OCI-LY7 (cell line): Measurements from ENCODE around the gene TLR6.

ENCODE experiments used
- CTCF ChIP-seq: fragments of 200-600 bp; sonication (generic); conservative IDR thresholded peaks from 2 replicates; pipeline ENCODE4 v1.5.1; 2014; ENCODE audit warnings: mild to moderate bottlenecking, antibody characterized with exemption, low read length, moderate library complexity, mixed read lengths
- EZH2phosphoT487 ChIP-seq: fragments of 200-600 bp; sonication (generic); IDR thresholded peaks from 2 replicates; pipeline ENCODE4 v1.6.1; 2018; ENCODE audit warnings: low read depth, borderline replicate concordance, mild to moderate bottlenecking, mixed run types, antibody characterized with exemption, low read length, moderate library complexity, mixed read lengths

GRCh38 chr4:38784141-38784540 lies 72.5 kb downstream of the TLR6 start:
- TF ChIP-seq CTCF (no peak), EZH2phosphoT487 (no peak)
